Osteocyte (in vitro differentiated cells): ENCODE results near the gene RASGRP3. TPM values are rescaled to one million over a fixed set of nuclear protein-coding genes. Genes with fewer than 3 reads are reported as not detected.

Source experiments
- DNase-seq: peaks from one replicate; pipeline ENCODE4 v3.0.0; 2021; ENCODE audit warnings: mixed read lengths; ENCODE audit not compliant: unreplicated experiment; ENCODE audit errors: extremely low spot score
- H3K27ac Mint-ChIP-seq: one replicate; pipeline ENCODE4 v1.8.0; 2021; ENCODE audit warnings: mild to moderate bottlenecking, mixed read lengths; ENCODE audit not compliant: unreplicated experiment
- H3K27me3 Mint-ChIP-seq: one replicate; pipeline ENCODE4 v1.8.0; 2021; ENCODE audit warnings: mixed read lengths; ENCODE audit not compliant: unreplicated experiment
- H3K36me3 Mint-ChIP-seq: one replicate; pipeline ENCODE4 v1.8.0; 2021; ENCODE audit warnings: mixed read lengths; ENCODE audit not compliant: unreplicated experiment
- H3K4me1 Mint-ChIP-seq: one replicate; pipeline ENCODE4 v1.8.0; 2021; ENCODE audit warnings: mixed read lengths; ENCODE audit not compliant: unreplicated experiment
- H3K4me3 Mint-ChIP-seq: one replicate; pipeline ENCODE4 v1.8.0; 2021; ENCODE audit warnings: mild to moderate bottlenecking, moderate library complexity, mixed read lengths; ENCODE audit not compliant: unreplicated experiment
- H3K9me3 Mint-ChIP-seq: one replicate; pipeline ENCODE4 v1.8.0; 2021; ENCODE audit warnings: mixed read lengths; ENCODE audit not compliant: unreplicated experiment
- CTCF ChIP-seq: fragments of 200-600 bp; sonication (generic); IDR thresholded peaks from 2 replicates; pipeline ENCODE4 v1.5.0; 2021; ENCODE audit warnings: antibody characterized with exemption, mild to moderate bottlenecking, moderate library complexity
- total RNA-seq: library from RNA; stranded (reverse); gene quantifications from 2 replicates; pipeline ENCODE4 v1.2.1, GENCODE V29; 2021

RASGRP3 gene
- total RNA-seq, 1 donor from 2014 or later = 2.1 TPM

- TF ChIP-seq CTCF = no peak
- Mint-ChIP-seq H3K27me3 (peaks cover 2% of the 10 kb centered on the region), H3K27ac (no peak overlapping the region), H3K9me3 (no peaks in the 10 kb centered on the region), H3K36me3 (peaks cover 4% of the 10 kb centered on the region), H3K4me1 (peaks cover 6% of the 10 kb centered on the region), H3K4me3 (no peak overlapping the region)
- DNase-seq = no peak
Observed at GRCh38 chr2:33550206-33550605, 73.8 kb downstream of the RASGRP3 start.

- no peak overlapping the region for H3K27ac Mint-ChIP-seq
- DNase-seq = no peak
Observed at GRCh38 chr2:33552758-33553461, 76.5 kb downstream of the RASGRP3 start.

GRCh38 chr2:33555681-33556080 lies 79.2 kb downstream of the RASGRP3 start:
- no peak for DNase-seq
- no peak for TF ChIP-seq CTCF
- Mint-ChIP-seq H3K9me3 (no peaks in the 10 kb centered on the region), H3K4me1 (peaks cover 17% of the 10 kb centered on the region), H3K27me3 (no peaks in the 10 kb centered on the region), H3K4me3 (no peak overlapping the region), H3K36me3 (peaks cover 9% of the 10 kb centered on the region), H3K27ac (peak overlapping the region; percentile 42)

More at GRCh38 chr2:33552758-33553461, 76.5 kb downstream of the RASGRP3 start:
- no peak for TF ChIP-seq CTCF
- H3K36me3 Mint-ChIP-seq = peaks cover 4% of the 10 kb centered on the region
- H3K4me1 Mint-ChIP-seq = peaks cover 11% of the 10 kb centered on the region
- H3K27me3 Mint-ChIP-seq = peaks cover 2% of the 10 kb centered on the region
- no peak overlapping the region for H3K4me3 Mint-ChIP-seq
- no peaks in the 10 kb centered on the region for H3K9me3 Mint-ChIP-seq

GRCh38 chr2:33559328-33559727 lies 82.9 kb downstream of the RASGRP3 start:
- Mint-ChIP-seq H3K9me3 (no peaks in the 10 kb centered on the region), H3K27me3 (no peaks in the 10 kb centered on the region), H3K4me1 (peaks cover 17% of the 10 kb centered on the region), H3K36me3 (peaks cover 16% of the 10 kb centered on the region), H3K4me3 (no peak overlapping the region), H3K27ac (no peak overlapping the region)
- no peak for TF ChIP-seq CTCF
- DNase-seq = no peak

DNA sequence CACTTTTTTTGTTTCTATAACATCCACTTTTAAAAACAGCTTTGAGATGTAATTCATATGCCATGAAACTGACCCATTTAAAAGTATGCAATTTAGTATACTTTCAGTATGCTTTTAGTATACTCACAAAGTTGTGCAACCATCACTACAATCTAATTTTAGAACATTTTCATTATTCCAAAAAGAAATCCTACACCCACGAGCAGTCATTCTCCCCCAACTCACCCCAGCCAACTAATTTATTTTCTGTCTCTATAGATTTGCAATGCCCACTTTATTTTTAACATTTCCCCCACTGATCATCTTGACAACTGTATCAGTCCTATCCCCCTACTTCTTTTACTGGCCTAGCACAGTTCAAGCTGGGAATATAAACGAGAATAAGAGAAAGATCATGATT lies 83.6 kb downstream of the RASGRP3 start:
- Mint-ChIP-seq H3K4me1 (peaks cover 13% of the 10 kb centered on the region), H3K27me3 (no peaks in the 10 kb centered on the region), H3K36me3 (peaks cover 17% of the 10 kb centered on the region), H3K27ac (no peak overlapping the region), H3K4me3 (no peak overlapping the region), H3K9me3 (no peaks in the 10 kb centered on the region)
- no peak for DNase-seq
- no peak for TF ChIP-seq CTCF
